HT1080 (cell line): ENCODE measurements around the gene ASRGL1. TPM values are rescaled to one million over a fixed set of nuclear protein-coding genes. Genes with fewer than 3 reads are reported as not detected.
A peak's percentile ranks its signal among the peaks of the same experiment; 100 is the strongest.

Experiments
- DNase-seq: peaks from one replicate; pipeline ENCODE4 v3.0.0-alpha.2; 2015; ENCODE audit warnings: low read depth
- total RNA-seq: library from RNA; depleted of rRNA; stranded (reverse); fragments of >200 nt; shearing (Covaris generic); gene quantifications from 2 replicates; pipeline ENCODE4 v1.2.3, GENCODE V29; 2014

ASRGL1 gene
- total RNA-seq, 1 experiment from 2014 or later = 12.2 TPM

DNA sequence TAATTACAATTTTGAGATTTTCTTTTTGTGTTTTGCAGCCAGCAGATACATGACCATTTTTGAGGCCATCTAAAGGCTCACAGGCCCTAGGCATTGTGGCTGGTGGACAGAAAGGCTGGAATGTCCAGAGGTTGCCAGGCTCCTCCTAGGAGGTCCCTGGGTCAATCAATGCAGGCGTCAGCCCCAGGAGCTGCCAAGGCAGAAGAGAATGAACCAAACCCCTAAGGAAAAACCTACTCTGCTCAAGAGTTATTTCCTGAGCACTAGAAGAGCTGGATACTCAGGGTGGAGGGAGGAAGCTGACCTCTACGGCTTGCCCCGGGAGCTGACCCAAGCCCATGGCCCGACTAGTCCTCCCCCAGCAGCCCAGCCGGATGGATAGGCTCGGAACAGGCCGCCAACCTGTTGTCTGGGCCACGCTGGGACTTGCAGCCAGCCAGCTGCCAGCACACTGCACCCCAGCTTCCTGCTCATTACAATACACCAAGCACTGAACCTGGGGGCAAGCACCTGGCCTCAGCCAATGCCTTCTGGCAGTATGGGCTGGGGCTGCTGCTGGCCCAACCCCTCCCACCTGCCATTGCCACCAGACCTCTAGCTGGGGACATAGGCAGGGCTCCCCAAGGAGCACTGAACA lies 75.9 kb downstream of the ASRGL1 start:
- no peak for DNase-seq

DNA sequence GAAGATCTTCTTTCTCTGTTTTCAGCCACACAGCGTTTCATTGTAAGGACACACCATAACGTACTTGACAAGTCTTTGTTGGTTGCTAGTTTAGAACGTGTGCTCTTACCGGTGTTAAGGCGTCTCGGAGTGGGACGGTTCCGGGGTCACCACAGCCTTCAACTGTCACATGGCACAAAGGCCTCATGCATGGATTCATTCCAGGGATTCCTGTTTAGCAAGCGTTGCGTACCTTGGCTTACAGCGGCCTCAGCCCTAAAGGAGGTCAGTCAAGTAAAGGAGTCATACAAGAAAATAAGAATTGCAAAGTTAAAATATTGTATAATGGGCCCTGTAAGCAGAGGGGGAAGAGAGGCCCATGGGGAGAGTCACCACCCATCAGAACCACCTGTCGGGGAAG lies 79.3 kb downstream of the ASRGL1 start:
- DNase-seq = no peak

- no peak for DNase-seq
Measured at GRCh38 chr11:62418136-62418535, 80.9 kb downstream of the ASRGL1 start.

DNA sequence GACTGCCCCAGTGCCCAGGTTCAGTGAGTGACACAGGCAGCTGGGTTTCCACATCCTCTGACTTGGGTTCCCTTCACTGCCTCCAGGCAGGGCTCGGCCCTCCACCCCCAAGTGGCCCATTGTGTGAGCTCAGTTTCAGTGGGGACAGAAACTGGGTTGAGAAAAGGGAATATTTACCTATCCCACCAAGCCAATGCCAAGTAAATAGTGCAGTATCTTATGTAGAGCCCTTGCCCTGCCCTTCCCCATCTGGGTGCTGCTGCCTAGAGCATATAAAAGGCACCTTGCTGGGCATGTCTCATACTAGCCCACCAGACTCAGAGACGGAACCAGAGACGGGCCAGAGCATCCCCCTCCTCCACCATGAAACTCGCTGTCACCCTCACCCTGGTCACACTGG lies 81.5 kb downstream of the ASRGL1 start, which contains the start of gene SCGB1A1:
Gene SCGB1A1 (plus strand): TSS at position 301 of the 400 bp plus-strand sequence. CDS start 63 bp downstream, at position 364.
- DNase-seq = no peak

DNA sequence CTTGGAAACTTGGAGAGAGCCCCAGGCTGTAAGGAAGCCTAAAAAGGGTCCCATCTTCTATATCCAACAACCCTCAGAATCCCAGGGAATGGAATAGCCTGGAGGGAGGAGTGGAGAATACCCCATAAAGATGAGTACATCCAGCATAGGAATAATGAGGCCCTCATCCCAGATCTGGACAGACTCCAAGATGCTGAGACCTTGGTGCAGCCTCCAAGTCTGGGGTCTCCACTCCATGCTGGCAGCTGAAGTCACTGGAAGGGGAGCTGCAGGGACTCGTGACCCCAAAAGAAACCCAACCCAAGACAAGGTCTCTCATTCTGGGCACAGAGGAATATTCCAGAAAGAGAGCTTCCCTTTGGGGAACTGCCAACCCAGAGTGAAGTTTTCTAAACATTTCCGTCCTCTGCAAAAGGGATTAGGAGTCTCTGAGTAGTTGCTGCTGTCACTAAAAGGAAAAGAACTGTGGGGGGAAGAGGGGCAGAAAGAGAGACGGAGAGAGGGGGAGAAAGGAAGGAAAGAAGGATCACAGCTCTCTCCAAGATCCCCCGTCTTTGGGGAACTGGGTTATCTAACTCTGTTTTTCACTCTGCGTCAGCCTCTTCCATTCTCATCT lies 82.2 kb downstream of the ASRGL1 start:
- DNase-seq = no peak

DNA sequence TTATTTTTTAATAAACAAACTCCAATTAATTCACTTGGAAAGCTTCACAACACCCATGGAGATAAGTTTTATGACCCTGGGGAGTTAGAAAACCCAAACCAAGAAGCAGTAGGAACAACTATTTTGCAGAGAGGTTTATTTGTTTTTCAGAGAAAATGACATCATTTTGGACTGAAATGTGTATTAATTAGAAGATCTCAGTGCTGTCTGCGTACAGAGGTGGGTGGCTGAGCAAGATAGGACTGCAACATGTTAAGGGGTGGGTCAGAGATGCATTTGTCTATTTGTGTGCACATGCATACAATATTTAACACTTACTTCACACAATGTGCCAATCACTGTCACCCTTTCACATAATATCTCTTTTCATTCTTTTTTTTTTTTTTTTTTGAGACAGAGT lies 82.7 kb downstream of the ASRGL1 start:
- no peak for DNase-seq

DNA sequence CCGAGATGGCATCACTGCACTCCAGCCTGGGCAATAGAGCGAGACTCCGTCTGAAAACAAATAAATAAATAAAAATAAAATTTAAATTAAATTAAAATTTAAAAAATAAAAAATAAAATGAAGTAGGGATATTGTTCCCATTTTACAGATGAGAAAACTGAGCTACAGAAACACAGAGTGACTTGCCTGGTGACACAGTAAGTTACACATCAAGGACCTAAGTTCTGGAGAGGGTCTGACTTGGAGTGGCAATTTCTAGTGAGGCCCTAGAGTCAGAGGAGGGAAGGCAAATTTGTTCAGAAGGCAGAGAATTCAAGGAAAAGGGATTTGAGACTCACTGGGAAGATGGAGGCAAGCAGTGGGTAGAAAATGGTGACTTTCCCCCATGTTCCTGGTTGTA lies 83.6 kb downstream of the ASRGL1 start:
- DNase-seq = no peak

DNA sequence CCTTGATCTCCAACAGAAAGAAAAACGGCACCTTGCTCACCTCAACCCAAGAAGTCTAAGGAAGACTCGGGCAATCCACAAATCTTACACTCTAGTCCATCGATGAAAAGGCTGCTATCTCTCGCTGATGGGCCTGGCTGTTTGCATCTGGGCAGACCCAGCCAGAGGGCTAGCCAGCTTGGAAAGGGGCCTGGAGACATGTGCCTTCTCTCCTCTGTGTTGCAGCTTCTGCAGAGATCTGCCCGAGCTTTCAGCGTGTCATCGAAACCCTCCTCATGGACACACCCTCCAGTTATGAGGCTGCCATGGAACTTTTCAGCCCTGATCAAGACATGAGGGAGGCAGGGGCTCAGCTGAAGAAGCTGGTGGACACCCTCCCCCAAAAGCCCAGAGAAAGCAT lies 84.7 kb downstream of the ASRGL1 start:
- DNase-seq = no peak

DNA sequence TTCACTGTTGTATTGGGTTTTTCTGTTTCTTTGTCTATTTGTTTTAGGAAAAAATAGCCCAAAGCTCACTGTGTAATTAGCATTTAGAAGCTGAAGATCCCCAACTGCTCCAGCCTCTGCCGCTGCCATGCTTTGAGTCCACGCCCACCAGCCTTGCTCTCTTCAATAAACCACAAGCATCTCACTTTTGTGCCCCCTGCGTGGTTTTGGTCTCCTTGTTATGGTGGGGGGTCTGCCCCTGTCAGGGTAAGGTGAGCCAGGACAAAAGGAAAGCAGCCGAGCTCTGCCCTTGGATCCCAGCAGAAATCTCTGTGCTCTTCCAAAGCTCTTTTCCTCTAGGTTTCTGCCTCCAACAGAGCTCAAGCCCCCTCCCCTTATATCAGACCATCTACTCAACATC lies 85.8 kb downstream of the ASRGL1 start:
- no peak for DNase-seq

DNA sequence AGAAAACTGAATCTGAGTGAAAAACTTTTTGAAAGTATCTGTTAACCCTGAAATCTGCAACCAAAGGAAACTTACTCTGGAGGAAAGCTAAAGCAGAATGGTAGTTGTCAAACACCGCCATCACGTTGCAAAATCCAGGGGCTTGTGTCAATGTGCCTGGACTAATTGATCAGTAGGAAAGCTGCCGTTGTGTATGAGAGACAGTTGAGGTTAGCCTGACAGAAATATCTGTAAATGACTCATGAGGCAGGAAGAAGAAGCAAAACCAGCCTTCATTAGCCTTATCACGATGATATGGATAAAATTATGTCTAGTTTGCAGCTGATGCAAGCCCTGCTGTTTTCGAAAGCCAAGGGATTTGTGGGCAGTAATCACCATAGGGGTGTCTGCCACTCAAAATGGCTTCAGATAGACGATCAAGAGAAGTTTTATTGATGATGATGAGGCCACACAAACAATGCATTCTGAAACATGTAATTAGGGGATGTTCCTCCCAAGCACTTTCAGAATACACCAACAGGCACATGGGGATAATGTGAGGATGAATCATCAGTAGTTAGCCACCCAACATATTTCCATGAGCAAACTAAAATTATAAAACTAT lies 90.5 kb downstream of the ASRGL1 start:
- peak; percentile 53 for DNase-seq

- no peak for DNase-seq
Measured at GRCh38 chr11:62428871-62429560, 91.8 kb downstream of the ASRGL1 start.

DNA sequence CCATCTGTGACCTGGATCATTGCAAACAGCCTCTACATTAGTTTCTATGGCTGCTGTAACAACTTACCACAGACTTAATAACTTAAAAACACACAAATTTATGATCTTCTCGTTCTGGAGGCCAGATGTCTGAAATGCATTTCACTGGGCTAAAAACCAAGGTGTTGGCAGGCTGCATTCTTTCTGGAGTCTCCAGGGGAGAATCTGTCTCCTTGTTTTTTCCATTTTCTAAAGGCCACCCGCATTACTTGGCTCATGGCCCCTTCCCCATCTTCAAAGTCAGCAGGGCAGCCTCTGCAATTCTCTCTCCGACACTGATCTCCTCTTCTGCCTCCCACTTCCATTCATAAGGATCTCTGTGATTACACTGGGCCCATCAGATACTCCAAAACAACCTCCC lies 93.2 kb downstream of the ASRGL1 start:
- no peak for DNase-seq

GRCh38 chr11:62431171-62431901 lies 94.1 kb downstream of the ASRGL1 start:
- DNase-seq = peak; percentile 67

- DNase-seq = no peak
Measured at GRCh38 chr11:62432695-62433094, 95.4 kb downstream of the ASRGL1 start.

GRCh38 chr11:62433141-62433903 lies 96.1 kb downstream of the ASRGL1 start:
- DNase-seq = no peak

DNA sequence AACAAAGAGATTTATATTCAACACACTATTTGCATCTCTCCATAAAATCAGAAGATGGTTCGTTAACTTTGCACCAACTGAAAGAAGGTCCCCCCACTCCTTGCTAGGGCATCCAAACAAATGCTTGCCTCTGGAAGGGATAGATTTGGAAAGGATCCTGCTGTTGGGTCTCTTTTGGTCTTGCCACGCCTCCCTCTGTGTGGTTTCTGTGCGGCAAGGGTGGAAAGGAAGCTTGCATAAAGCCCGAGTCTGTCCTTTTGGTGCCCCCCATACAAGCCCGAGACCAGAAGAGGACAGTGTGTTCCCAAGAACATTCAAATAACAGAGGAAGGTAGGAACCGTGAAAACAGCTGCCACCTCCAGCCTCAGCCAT lies 96.6 kb downstream of the ASRGL1 start:
- no peak for DNase-seq

- DNase-seq = no peak
Measured at GRCh38 chr11:62435846-62436660, 98.8 kb downstream of the ASRGL1 start.

- DNase-seq = no peak
Measured at GRCh38 chr11:62437616-62438015, 100.4 kb downstream of the ASRGL1 start.

- no peak for DNase-seq
Measured at GRCh38 chr11:62438641-62439040, 101.4 kb downstream of the ASRGL1 start.
